ENCODE measurements around the gene BTN1A1. TPM values are rescaled to one million over a fixed set of nuclear protein-coding genes. Genes with fewer than 3 reads are reported as not detected.
A peak's percentile ranks its signal among the peaks of the same experiment; 100 is the strongest.

BTN1A1 gene
- polyA plus RNA-seq, 1 donor = 0.22 TPM

DNA sequence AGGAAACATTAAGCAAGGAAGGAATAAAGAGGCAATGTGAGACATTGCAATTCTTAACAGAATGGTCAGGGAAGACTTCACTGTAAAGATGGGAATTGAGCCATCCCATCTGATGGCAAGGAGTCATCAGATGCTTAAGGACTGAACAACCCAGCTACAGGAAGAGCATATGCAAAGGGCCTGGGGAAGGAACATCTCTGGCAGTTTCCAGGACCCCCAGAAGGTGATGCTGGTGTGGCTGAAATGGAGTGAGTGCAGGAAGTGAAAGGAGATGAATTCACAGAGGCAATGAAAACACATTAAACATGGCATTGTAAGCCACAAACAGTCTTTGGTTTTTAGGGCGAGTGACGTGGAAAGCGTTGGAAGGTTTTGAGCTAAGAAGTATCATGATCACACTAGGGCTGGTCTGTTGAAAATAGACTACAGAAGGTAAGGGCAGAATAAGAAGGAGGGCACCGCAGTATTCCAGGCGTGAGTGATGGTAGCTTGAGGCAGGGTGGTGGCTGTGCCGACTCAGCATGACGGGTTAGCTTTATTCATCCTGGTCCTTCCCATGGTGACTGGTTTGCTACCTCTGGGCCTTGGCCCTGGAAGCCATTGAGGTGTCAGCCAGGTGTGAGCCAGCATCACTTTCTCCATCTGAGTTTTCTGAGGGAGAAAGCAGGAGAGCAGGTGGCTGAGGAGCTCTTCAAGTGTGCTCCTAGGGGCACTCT is 35.5 kb upstream of the BTN1A1 start:
- 94% methylated on average over 3 of the region's 7 CpGs for WGBS (ENCODE audit: insufficient coverage, low lambda C conversion rate)

DNA sequence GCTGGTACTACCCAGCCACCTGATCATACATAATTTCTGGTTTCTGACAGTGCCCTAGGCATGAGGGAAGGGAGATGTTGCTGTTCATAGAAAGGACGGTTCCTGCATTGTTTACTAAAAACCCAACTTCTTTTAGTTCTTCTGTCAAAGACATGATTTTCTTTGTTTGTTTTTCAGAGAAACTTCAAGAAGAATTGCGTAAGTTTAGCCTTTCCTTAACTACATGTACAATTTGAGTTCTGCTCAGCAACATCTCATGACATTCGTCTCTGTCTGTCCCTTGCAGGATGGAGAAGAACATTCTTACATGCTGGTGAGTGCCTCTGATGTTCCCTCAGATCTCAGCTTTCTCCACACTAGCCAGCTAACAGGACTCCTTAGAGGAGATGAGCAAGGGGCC is 34.3 kb upstream of the BTN1A1 start:
- Histone ChIP-seq H3K4me3 (ENCODE audit: low read length) (no peak overlapping the region), H3K27ac (ENCODE audit: low read length) (no peak overlapping the region), H3K4me1 (ENCODE audit: control insufficient read depth, insufficient read depth, low read length) (peaks cover 4% of the 10 kb centered on the region), H3K36me3 (ENCODE audit: control insufficient read depth, insufficient read depth, low read length) (peaks cover 74% of the 10 kb centered on the region), H3K27me3 (ENCODE audit: control insufficient read depth, insufficient read depth, low read length) (no peaks in the 10 kb centered on the region), H3K9me3 (ENCODE audit: control insufficient read depth, low read depth, low read length) (no peaks in the 10 kb centered on the region)
- 100% methylated on average over 1 of the region's 3 CpGs for WGBS (ENCODE audit: insufficient coverage, low lambda C conversion rate)
- no peak for DNase-seq

More for the DNA sequence above, 35.5 kb upstream of the BTN1A1 start:
- H3K36me3 ChIP-seq (ENCODE audit: control insufficient read depth, insufficient read depth, low read length) = peaks cover 82% of the 10 kb centered on the region
- no peak for DNase-seq
- H3K27me3 ChIP-seq (ENCODE audit: control insufficient read depth, insufficient read depth, low read length) = no peaks in the 10 kb centered on the region
- H3K4me3 ChIP-seq (ENCODE audit: low read length) = no peak overlapping the region
- peaks cover 4% of the 10 kb centered on the region for H3K4me1 ChIP-seq (ENCODE audit: control insufficient read depth, insufficient read depth, low read length)
- H3K9me3 ChIP-seq (ENCODE audit: control insufficient read depth, low read depth, low read length) = no peaks in the 10 kb centered on the region
- no peak overlapping the region for H3K27ac ChIP-seq (ENCODE audit: low read length)

DNA sequence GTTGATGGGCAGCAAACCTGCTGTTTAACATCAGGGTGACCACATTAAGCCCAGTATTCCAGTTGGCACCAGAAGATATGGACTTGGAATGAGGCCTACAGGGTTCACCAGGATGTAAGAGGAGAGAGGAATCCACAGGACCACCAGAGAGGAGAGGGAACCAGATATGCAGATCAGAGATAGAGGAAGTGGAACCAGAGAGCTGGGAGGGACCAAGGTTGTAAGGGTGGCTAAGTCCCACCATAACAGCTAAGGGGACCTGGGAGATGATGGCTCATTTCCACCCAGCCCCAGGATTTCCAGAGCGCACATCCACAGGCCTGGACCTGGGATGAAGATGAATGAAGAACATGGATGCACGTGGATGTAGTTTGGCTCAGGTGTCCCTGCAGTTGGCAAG is 31.3 kb upstream of the BTN1A1 start:
- no peak for DNase-seq
- no peak overlapping the region for H3K4me3 ChIP-seq (ENCODE audit: low read length)
- peaks cover 53% of the 10 kb centered on the region for H3K36me3 ChIP-seq (ENCODE audit: control insufficient read depth, insufficient read depth, low read length)
- WGBS (ENCODE audit: insufficient coverage, low lambda C conversion rate) = no CpG with 5 or more reads among the region's 2 CpGs
- no peaks in the 10 kb centered on the region for H3K4me1 ChIP-seq (ENCODE audit: control insufficient read depth, insufficient read depth, low read length)
- no peaks in the 10 kb centered on the region for H3K27me3 ChIP-seq (ENCODE audit: control insufficient read depth, insufficient read depth, low read length)
- no peak overlapping the region for H3K27ac ChIP-seq (ENCODE audit: low read length)
- no peaks in the 10 kb centered on the region for H3K9me3 ChIP-seq (ENCODE audit: control insufficient read depth, low read depth, low read length)

DNA sequence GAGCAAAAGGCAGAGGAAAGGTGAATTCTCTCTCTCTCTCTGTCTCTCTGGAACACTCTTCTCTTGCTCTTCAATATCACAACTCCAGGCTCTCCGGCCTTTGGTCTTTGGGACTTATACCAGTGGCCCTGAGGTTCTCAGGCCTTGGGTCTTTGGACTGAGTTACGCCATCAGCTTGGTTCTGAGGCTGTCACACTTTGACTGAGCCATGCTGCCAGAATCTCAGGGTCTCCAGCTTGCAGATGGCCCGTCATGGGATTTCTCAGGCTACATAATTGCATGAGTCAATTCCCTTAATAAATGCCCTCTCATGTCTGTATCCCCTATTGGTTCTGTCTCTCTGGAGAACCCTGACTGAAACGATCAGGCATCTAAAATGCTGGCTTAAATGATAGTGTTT is 29.5 kb upstream of the BTN1A1 start:
- H3K9me3 ChIP-seq (ENCODE audit: control insufficient read depth, low read depth, low read length) = no peaks in the 10 kb centered on the region
- no peak overlapping the region for H3K4me3 ChIP-seq (ENCODE audit: low read length)
- no peak overlapping the region for H3K27ac ChIP-seq (ENCODE audit: low read length)
- H3K27me3 ChIP-seq (ENCODE audit: control insufficient read depth, insufficient read depth, low read length) = no peaks in the 10 kb centered on the region
- no peak for DNase-seq
- H3K36me3 ChIP-seq (ENCODE audit: control insufficient read depth, insufficient read depth, low read length) = peaks cover 36% of the 10 kb centered on the region
- H3K4me1 ChIP-seq (ENCODE audit: control insufficient read depth, insufficient read depth, low read length) = peaks cover 13% of the 10 kb centered on the region
- WGBS (ENCODE audit: insufficient coverage, low lambda C conversion rate) = no CpG with 5 or more reads among the region's 4 CpGs

DNA sequence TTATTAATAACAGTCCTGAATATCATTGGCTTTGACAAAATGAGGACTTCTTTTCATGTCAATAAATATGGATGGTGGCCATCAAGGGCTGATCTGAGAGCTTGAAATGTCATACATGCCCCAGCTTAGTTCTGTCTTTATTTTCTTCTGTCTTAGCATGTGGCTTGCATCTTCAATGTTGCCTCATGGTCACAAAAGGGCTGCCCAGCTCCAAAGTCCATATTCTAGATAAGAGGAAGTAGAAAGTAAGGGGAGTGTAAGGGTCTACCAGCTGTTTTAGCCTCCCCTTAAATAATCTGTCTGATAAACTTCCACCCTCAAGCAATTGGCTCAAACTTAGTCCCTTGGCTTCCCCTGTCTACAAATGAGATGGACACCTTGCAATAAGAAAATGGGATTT is 28.1 kb upstream of the BTN1A1 start:
- Histone ChIP-seq H3K4me1 (ENCODE audit: control insufficient read depth, insufficient read depth, low read length) (peaks cover 23% of the 10 kb centered on the region), H3K36me3 (ENCODE audit: control insufficient read depth, insufficient read depth, low read length) (peaks cover 23% of the 10 kb centered on the region), H3K9me3 (ENCODE audit: control insufficient read depth, low read depth, low read length) (no peaks in the 10 kb centered on the region), H3K4me3 (ENCODE audit: low read length) (no peak overlapping the region), H3K27ac (ENCODE audit: low read length) (no peak overlapping the region), H3K27me3 (ENCODE audit: control insufficient read depth, insufficient read depth, low read length) (no peaks in the 10 kb centered on the region)
- no peak for DNase-seq

DNA sequence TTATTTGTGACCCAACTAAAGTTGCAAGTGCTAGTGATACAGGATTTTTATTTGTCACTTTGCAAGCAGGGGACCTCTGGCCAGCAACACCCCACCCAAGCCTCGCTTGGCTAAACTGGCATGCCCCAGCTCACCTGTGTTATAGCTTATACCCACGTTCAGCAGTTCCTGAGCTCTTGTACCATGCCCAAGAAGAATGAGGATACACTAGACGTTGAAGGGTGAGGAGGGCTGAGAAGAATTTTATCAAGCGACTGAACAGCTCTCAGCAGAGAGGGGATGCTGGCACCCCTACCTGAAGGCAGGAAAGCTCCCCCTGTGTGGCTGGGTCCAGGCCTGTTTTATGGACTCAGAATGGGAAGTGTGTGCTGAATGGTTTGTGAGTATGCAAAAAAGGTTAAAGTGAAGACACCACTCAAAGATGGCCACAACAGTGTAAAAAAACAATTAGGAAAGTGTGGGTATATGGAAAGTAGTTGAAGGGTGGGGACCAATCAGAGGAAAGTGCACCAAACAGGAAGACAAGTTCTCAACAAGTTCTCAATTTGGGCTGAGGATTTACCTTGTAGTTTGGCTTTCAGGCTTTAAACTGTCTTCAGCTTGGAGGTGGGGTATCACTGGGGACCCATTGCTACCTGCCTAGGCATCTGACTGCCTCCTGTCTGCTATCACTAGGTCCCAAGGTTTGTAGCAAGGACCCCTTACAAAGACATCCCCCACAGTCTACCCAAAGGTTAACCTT is 27.4 kb upstream of the BTN1A1 start:
- DNase-seq = no peak
- Histone ChIP-seq H3K27me3 (ENCODE audit: control insufficient read depth, insufficient read depth, low read length) (no peaks in the 10 kb centered on the region), H3K36me3 (ENCODE audit: control insufficient read depth, insufficient read depth, low read length) (peaks cover 17% of the 10 kb centered on the region), H3K27ac (ENCODE audit: low read length) (no peak overlapping the region), H3K4me3 (ENCODE audit: low read length) (no peak overlapping the region), H3K4me1 (ENCODE audit: control insufficient read depth, insufficient read depth, low read length) (peaks cover 23% of the 10 kb centered on the region), H3K9me3 (ENCODE audit: control insufficient read depth, low read depth, low read length) (no peaks in the 10 kb centered on the region)
- no CpG with 5 or more reads among the region's 4 CpGs for WGBS (ENCODE audit: insufficient coverage, low lambda C conversion rate)

DNA sequence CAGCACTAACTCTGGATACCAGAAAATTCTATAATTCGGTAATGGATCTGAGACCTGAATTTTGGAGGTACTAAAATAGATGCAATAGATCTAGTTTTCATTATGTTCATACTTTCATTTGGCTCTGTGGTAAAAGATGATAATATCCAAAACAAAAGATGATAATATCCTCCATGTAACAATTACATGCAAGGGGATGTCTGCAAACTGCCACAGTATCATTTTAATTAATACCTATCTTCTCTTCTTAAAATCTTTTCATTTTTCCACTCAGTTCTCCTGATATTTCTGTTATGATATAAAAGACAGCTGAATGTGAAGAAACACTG is 26.7 kb upstream of the BTN1A1 start:
- Histone ChIP-seq H3K27me3 (ENCODE audit: control insufficient read depth, insufficient read depth, low read length) (no peaks in the 10 kb centered on the region), H3K9me3 (ENCODE audit: control insufficient read depth, low read depth, low read length) (no peaks in the 10 kb centered on the region), H3K4me1 (ENCODE audit: control insufficient read depth, insufficient read depth, low read length) (peaks cover 25% of the 10 kb centered on the region), H3K4me3 (ENCODE audit: low read length) (peak overlapping the region; percentile 42), H3K27ac (ENCODE audit: low read length) (peak overlapping the region; percentile 93), H3K36me3 (ENCODE audit: control insufficient read depth, insufficient read depth, low read length) (peaks cover 11% of the 10 kb centered on the region)
- 86% methylated on average over 1 of the region's 1 CpG for WGBS (ENCODE audit: insufficient coverage, low lambda C conversion rate)
- no peak for DNase-seq

DNA sequence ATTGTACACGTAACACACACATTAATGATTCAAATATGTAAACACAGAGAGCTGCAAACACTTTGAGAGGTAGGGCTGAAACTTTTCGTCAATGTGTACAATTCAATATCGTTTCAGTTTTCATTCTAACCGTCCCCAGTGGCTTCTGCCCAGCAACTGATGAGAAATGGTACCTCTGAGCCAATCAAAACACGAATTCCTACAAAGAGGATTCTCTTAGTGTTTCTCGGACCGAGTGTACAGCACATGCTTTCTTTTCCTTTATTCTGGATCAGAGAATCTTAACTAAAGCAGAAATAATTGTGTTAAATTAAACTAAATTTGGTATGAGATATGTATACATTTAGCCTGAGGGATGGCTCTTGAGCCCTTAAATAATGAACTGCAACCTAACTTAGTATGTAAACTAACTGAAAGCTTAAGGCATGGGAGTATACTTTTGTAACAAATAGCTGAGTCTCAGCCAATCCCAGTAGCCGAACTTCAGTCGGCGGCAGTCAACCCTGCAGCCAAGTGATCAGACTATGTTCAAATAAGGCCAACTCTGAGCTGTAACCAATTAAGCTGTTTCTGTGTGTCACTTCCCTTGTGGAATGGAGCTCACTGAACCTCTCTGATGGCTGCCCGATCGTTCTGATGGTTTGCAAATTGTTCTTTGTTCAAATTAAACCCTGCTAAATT is 26.2 kb upstream of the BTN1A1 start:
- peak; percentile 86 to 96 for DNase-seq
- Histone ChIP-seq H3K27me3 (ENCODE audit: control insufficient read depth, insufficient read depth, low read length) (no peaks in the 10 kb centered on the region), H3K4me1 (ENCODE audit: control insufficient read depth, insufficient read depth, low read length) (peaks cover 30% of the 10 kb centered on the region), H3K9me3 (ENCODE audit: control insufficient read depth, low read depth, low read length) (no peaks in the 10 kb centered on the region), H3K4me3 (ENCODE audit: low read length) (peak overlapping the region; percentile 42), H3K27ac (ENCODE audit: low read length) (peak overlapping the region; percentile 93), H3K36me3 (ENCODE audit: control insufficient read depth, insufficient read depth, low read length) (peaks cover 5% of the 10 kb centered on the region)
- 7% methylated on average over 5 of the region's 12 CpGs for WGBS (ENCODE audit: insufficient coverage, low lambda C conversion rate)

DNA sequence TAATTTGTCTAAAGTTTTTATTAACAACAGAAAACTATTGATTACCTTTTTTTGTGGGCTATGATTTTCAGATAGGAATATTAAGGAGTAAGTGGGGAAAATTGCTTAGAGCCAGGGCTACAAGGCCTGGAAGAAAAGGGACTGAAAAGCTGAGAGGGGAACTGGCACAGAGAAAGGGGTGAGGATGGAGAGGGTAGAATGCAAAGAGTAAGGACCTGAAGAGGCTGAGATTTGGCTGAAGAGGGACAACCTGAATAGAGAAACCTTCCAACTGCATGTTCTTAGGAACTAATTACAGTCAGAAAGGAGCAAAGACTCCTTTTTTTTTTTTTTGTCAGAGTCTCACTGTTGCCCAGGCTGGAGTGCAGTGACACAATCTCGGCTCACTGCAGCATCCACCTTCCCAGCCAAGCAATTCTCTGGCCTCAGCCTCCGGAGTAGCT is 25.6 kb upstream of the BTN1A1 start:
- Histone ChIP-seq H3K4me1 (ENCODE audit: control insufficient read depth, insufficient read depth, low read length) (peaks cover 30% of the 10 kb centered on the region), H3K27ac (ENCODE audit: low read length) (peak overlapping the region; percentile 93), H3K27me3 (ENCODE audit: control insufficient read depth, insufficient read depth, low read length) (no peaks in the 10 kb centered on the region), H3K36me3 (ENCODE audit: control insufficient read depth, insufficient read depth, low read length) (peaks cover 2% of the 10 kb centered on the region), H3K4me3 (ENCODE audit: low read length) (peak overlapping the region; percentile 42), H3K9me3 (ENCODE audit: control insufficient read depth, low read depth, low read length) (no peaks in the 10 kb centered on the region)
- WGBS (ENCODE audit: insufficient coverage, low lambda C conversion rate) = no CpG with 5 or more reads among the region's 2 CpGs
- DNase-seq = no peak

DNA sequence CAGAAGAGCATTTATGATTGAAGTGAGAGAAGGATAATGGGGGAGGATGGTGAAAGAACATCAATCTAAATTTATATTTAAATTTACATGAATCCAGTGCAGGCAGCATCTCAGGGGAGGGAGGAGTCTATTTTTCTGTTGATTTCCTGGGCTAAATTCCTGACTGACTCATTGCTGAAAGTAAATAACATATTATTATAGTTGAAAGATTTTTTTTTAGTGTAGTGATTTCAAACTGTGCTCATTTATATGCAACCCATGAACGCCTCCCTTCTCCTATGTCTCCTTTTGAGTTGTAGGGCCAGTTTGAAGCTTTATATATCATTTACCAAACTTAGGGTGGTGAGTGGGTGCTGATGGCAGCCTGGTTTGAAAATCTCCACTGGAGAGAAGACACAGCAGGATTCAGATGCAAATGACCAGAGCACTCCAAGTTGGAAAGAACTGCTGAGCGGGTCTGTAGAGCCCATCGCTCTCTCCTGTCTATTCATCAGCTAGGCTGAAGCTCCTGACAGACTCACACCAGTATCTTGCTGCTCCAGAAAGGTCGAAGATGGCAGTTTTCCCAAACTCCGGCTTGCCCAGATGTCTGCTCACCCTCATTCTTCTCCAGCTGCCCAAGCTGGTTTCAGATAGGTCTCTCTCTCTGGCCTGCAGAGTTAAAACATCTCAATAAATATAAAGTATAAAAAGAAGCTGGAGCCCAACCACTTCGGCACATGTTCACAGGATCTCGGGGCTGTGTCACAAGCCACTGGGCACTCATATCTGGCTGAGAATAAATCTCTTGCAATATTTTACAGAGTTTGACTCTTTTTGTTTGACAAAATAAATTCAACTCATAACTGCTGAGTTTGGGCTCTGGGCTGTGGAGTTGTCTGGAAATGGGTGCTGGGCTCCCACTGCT is 24.0 kb upstream of the BTN1A1 start:
- Histone ChIP-seq H3K36me3 (ENCODE audit: control insufficient read depth, insufficient read depth, low read length) (no peaks in the 10 kb centered on the region), H3K4me3 (ENCODE audit: low read length) (no peak overlapping the region), H3K27ac (ENCODE audit: low read length) (peak overlapping the region; percentile 93), H3K4me1 (ENCODE audit: control insufficient read depth, insufficient read depth, low read length) (peaks cover 30% of the 10 kb centered on the region), H3K9me3 (ENCODE audit: control insufficient read depth, low read depth, low read length) (no peaks in the 10 kb centered on the region), H3K27me3 (ENCODE audit: control insufficient read depth, insufficient read depth, low read length) (no peaks in the 10 kb centered on the region)
- no peak for DNase-seq
- WGBS (ENCODE audit: insufficient coverage, low lambda C conversion rate) = no CpG with 5 or more reads among the region's 7 CpGs

All from large intestine (tissue), 3 donors.